ENCODE data around the gene TRABD2B. TPM values are rescaled to one million over a fixed set of nuclear protein-coding genes. Genes with fewer than 3 reads are reported as not detected.

TRABD2B gene
- total RNA-seq, 2 donors from 2014 or later: 0.70 to 1.0 TPM

DNA sequence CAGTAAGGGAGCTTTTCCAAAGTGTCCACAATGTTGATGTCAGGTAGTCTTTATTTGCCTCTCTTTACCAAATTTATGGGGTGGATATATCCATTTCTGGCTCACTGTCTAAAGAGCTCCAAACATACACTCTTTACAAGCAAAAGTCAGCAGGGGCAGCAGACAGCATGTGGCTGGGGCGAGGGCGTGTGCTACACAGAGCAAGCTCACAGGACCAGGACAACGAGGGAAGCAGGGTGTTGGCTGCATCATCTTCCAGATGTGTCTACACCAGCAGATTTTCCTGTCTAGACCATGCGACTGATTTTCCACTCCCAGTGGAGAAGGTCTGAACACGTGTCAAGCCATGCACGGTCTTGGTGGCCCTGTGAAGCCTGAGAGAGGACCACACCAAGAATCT, 123.8 kb downstream of the TRABD2B start:
- intact Hi-C loops (cut with DNase I, micrococcal nuclease): no loop called here
- DNase-seq: no peak
- ATAC-seq: no peak

DNA sequence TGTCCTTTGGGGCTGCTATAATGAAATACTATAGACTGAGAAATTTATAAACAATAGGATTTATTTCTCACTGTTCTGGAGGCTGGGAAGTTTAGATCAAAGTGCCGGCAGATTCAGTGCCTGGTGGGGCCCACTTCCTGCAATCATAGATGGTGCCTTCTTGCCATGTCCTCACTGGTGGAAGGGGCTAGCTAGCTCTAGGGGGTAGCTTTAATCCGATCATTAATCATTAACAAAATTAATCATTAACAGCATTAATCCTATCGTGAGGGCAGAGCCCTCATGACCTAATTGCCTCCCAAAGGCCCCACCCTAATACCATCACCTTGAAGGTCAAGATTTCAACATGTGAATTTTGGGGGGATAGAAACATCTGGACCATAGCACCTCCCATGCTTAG, 124.3 kb downstream of the TRABD2B start:
- intact Hi-C loops (cut with DNase I, micrococcal nuclease): no loop called here

DNA sequence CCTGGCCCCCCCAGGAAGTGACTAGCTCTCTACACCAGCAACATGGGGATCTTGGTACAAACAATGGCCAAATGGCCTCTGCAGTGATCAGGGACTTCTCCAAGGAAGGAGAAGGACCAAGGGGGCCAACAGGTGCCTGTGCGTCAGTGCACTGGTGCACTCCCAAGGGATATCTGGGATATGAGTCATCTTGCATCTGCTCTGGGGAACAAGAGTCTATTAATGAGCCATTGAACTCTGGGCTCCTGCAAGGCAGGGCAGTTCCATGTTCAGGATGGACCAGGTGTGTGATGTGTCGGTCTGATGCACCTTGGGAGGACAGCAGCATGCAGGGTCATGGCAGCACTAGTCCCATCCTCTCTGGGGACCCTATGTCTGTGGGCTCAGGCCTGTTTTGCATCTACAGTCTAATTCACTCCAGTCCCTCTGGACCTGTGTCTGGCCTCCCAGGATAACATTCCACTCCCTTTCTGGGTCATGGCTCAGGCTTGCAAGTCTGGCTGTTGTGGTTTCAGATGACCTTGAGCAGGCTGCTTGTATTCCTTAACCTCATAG, 125.3 kb downstream of the TRABD2B start:
- intact Hi-C loops (cut with DNase I, micrococcal nuclease): no loop called here
- DNase-seq: no peak
- ATAC-seq: no peak

More for the DNA sequence above, 124.3 kb downstream of the TRABD2B start:
- DNase-seq: no peak
- ATAC-seq: no peak

DNA sequence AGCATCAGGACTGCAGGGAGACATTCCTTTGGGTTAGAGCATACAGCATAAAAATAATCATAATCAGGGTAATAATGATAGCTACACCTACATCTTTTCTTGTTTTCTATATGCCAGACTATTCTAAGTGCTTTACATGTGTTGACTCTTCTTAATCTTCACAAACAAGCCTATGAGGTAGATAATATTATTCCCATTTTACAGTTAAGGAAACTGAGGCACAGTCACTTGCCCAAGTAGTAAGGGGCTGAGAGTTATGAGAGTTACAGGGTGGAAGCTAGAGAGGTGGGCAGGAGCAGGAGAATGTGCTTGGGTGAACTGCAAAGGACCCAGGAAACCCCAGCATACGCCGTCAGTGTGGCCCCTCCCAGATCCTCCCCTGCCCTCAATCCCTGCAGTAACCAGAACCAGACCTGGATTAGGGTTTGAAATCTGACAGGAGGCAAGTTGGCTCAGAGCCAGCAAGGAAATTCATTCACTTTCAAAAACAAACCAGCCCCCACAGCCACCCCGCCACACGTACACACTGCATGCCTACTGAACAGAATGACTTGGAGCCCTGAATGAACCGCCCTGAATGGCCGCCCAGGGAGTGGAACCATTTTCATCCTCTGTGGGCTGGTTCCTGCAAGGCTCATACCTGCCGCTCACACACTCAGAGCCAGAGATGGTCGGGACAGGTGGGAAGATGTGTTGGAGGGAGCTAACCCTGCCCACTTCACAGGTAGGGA, 126.1 kb downstream of the TRABD2B start:
- DNase-seq (no peak), ATAC-seq (no peak)
- intact Hi-C loops (cut with DNase I, micrococcal nuclease): no loop called here

DNA sequence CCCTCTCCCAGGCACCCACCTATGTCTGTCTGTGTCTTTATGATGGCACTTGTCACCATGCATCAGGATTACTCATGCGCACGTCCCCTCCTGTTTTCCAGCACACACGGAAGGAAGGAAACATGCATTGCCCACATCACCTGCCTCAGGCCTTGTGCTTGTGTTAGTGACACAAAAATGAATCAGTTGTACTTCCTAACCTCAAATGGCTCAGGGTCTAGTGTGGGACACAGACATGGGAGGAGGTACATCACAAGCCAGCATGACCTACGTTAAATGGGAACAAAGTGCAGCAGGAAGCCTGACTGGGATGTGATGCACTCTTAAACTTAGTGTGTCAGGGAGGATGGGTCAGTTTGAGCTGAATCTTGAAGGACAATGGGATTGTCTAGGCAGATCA, 126.7 kb downstream of the TRABD2B start:
- DNase-seq (no peak), ATAC-seq (no peak)
- intact Hi-C loops (cut with DNase I, micrococcal nuclease): no loop called here

DNA sequence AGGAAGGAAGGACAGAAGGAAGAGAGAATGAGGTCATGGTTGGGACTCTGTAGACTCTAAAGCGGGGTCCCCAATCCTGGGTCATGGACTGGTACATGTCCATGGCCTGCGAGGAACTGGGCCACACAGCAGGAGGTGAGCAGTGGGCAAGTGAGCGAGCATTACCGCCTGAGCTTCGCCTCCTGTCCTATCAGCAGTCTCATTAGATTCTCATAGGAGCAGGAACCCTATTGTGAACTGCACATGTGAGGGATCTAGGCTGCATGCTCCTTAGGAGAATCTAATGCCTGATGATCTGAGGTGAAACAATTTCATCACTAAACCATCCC, 128.9 kb downstream of the TRABD2B start:
- ATAC-seq (no peak), DNase-seq (no peak)
- intact Hi-C loops (cut with DNase I, micrococcal nuclease): no loop called here

DNA sequence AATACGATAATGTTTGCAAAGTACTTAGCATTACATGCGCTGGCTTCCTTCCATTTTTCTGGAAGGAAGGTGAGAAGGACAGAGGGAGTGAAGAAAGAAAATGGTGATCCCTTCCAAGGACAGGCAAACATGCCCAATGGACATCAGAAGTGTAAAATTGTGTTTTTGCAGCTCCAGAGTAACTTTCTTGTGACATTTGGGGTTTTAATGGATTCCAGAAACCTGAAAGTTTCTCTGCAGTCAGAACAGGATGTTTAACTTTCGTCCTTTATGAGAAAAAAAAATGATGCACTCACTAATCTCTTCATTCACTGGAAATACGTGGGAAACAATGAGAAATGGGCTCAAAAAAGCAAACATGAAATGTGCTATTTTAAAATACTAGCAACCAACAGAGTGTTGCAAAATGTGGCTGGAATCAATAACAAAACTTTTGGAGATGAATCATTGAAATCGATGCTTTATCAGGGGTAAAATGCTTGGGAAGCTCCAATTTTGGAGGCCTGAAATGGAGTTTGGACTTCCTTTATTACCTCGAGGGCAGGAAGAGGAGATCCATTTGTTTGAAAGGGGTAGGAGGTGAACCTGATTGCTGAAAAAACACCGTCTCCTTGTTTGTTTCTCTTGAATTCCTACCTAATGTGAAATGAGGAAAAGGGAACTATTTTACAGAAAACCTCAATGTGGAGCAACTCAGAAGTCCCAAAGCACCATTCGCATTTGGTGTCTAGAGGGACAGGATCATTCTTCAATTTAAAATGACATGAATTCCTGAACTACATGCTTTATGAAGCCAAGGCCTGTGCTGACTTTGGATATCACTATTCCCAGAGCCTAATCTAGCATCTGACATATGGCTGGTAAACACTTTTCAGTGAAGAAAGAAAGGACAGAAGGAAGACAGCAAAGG, 129.5 kb downstream of the TRABD2B start:
- ATAC-seq (no peak), DNase-seq (no peak)
- intact Hi-C loops (cut with DNase I, micrococcal nuclease): no loop called here

DNA sequence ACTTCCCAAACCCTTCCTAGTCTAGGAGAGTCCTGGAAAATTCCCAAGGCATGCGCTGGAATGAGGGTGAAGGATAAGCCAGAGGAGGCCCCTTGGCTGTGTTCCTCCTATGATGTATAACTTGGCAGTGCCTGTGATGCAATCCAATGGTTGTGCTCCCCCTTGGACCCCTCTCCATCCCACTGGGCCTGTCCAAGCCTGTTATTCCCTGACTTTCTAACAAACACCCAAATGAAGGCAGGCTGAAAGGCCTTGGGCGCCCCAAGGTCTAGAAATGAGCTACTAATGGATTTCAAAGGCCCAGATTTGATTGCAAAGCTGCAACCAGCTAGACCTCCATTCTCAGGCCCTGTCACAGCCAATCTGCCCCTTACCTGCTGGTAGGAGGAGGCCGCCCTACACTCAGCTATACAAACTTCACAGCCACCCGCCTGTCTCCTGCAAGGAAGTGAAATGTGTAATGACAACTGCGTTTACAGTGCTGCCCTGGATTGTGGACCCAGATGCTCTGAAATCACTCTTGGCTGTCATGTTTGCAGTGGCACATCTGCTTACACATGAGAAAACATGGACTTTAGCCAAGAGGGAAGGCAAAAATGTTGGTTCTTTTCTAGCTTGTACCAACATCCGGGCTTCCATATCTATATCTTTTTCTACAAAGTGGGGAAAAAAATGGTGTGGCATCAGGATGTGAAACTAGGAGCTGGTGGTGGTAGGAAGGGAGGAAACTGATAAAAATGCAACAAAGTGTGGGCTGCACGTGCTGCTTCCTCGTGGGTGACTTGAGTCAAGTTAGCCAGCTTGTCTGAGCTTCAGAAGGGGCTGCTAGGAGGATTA, 130.4 kb downstream of the TRABD2B start:
- peak; percentile 48 for ATAC-seq
- no peak for DNase-seq
- intact Hi-C loops (cut with DNase I, micrococcal nuclease): no loop called here

DNA sequence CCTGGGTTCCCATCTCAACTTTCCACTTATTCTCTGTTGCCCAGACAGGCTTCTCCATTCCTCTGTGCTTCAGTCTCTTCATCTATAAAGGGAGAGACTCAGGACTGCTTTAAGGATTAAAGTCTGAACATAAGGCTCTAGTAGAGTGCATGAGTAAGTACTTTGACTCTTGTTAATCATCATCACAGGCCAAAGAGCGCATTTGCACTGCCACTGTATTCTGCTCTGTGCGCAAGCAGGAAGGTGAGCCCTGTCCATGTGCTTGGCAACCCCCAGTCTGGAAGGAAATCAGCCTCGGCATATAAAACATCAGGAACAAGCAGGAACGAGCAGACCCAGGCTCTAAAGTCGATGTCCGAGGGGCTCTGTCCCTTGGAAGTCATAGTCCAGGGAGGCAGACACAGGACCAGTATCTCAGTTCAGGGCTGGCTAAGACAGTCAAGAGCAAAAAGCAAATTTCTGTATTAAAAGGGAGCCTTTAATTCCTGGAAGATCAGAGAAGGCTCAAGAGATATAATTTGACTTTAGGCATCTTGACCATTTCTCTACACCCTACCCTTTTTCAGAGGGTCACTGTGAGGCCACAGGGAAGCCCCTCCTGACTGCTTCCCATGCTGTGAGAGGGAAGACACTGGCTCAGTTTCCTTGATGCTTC, 131.2 kb downstream of the TRABD2B start:
- intact Hi-C loops (cut with DNase I, micrococcal nuclease): no loop called here
- DNase-seq (peak; percentile 31 to 65), ATAC-seq (peak; percentile 98)

DNA sequence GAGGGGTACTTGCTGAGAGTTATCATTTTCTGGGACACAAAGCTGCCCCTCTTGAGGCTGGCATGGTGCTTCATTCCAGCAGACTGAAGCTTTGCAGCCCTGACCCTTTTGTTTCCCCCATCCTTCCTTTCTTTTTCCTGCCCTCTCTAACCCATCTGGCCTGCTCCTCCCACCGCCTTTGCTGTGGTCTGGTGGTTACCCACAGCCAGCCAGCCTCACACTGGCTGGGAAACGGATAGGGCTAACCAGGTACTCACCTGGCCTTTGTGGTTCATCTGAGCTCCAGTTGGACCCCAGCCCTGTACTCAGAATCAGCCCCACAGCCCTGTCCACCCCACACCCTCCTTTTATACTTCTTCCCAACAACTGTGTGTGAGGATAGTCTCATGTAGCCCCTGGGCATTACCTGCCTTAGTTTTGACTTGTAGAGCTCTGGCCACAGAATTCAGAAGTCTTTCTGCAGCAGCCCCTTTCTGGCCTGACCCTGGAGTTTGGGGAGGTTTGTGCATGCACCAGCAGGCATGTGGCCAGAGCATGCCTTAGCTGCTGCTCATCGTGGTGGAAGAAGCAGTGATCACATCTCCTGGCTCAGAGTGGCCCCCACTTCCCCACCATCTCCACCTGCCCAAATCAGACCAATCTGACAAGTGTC, 138.0 kb downstream of the TRABD2B start:
- ATAC-seq: no peak
- intact Hi-C loops (cut with DNase I, micrococcal nuclease): no loop called here

DNA sequence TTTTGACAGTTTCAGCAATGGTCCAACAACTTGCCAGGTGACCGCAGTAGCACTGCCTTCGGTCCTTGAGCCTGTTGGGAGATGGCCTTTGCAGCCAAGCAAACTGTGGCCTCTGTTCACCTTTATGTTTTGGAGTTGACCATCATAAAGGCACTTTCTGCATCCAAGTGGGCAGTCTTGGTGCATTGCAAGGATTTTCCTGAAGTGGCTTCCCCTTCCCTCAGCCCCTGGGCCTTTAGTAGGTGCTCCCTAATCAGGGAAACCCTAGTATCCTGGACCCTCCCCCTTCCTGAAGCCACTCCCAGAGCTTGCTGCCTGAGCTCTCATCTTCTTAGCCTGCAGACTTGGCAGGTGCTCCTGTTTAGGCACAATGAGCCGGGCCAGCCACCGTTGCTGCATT, 140.2 kb downstream of the TRABD2B start:
- intact Hi-C loops (cut with DNase I, micrococcal nuclease): no loop called here
- DNase-seq (no peak), ATAC-seq (no peak)

More for the DNA sequence above, 138.0 kb downstream of the TRABD2B start:
- DNase-seq: no peak

DNA sequence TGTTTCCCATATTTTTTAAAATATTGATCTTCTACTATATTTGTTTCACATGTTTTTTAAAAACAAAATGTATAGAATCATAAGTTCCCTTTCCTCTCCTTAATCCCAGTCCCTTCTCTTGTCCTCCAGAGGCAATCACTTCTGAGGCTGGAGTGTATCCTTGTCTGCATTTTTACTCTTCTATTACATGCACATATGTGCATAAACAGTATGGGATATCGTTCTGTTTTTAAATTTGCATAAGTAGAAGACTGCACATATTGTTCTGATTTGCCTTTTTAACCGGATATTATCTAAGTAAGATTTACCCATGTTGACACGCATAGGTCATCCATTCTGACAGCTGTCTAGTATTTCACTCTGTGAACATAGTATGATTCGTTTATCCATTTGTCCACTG, 142.0 kb downstream of the TRABD2B start:
- DNase-seq (no peak), ATAC-seq (no peak)
- intact Hi-C loops (cut with DNase I, micrococcal nuclease): no loop called here

DNA sequence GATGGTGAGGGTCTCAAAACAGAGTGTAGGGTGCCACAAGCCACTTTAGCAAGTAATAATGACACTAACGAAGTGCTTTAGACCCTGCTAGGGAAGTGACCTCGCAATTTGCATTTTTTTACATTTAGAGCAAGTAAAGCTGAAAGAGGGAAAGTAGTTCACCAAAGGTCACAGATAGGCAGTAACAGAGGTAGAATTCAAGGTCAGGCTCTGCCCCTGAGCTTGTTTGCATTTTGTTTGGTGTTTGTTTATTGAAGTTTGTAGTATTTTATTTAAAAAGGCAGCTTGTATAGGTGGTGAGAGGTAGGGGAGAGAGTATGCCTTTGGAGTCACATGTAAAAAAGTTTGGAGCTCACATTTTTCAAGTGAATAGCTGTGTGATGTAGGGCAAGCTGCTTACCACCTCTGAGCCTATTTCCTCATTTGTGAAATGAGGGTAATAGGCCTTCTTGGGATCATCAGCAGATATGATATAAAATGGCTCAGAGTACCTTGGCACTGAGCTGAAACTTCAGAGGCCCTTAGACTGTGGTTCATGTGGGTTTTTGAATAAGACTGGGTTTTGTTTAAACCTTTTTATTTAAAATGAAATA, 142.5 kb downstream of the TRABD2B start:
- ATAC-seq (no peak), DNase-seq (no peak)
- intact Hi-C loops (cut with DNase I, micrococcal nuclease): no loop called here

DNA sequence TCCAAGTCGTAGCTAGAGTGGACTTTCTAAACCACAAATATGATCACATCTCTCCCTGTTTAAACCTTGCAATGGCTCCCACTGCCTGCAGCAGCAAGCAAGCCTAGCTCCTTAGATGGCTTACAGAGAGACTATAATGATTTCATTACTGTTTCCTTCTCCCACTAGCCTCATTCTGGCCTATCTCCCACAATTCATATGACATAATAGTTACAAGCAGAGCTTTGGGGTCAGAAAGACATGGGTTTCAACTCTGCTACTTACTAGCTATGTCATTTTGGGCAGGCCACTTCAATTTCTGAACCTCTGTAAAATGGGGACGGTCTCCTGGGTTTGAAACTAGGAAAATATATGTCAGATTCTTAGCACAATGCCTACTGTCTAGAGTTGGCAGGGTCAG, 143.3 kb downstream of the TRABD2B start:
- DNase-seq (no peak), ATAC-seq (no peak)
- intact Hi-C loops (cut with DNase I, micrococcal nuclease): no loop called here

DNA sequence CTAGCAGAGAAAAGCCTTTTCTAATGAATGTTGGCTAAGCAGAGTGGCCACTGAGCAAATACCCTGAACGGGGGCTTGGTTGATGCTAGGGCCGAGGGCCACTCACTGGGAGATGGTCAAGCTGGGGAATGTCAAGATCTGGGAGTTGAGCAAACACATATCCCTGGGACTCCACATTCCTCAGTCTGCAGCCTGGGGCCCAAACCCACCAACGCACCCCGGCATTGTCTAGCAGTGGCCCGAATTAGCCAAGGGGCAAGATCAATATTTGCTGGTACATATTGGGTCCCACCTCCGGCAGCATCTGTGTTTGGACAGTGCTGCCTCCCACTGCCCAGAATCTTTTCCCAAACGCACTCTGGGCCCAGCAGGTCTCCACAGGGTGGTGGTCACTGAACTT, 144.1 kb downstream of the TRABD2B start:
- DNase-seq (no peak), ATAC-seq (no peak)
- intact Hi-C loops (cut with DNase I, micrococcal nuclease): no loop called here

DNA sequence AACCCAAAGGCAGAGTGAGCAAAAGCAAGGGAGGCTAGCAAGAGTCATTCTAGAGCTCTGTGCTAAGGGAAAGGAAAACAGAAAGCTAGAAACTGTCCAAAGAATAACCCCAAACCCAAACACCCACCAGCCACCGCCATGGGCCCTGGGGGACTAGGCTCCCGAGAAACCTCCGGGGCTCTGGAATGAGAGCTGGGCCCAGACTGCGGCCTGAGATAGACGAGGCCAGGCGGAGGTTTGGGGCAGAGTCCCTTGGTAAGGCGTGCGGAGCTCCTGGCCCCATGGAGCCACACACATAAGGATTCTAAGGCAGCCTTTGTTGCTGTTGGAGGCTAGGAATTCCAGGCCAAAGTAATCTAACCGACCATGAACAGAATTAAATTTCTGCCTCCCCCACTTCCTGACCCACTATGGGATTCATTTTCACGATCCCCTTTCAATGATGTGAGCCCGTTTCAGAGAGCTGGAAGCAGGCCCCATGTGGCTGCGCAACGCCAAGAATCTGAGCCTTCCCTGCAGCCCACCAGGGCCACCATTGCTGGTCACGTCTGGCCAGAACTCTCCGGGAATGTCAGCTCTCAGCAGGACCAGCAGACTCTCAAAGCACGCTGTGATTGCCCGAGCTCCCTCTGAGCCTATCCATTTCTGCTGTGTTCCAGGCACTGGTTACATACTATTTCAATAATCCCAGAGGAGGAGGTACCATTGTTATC, 145.0 kb downstream of the TRABD2B start:
- ATAC-seq: no peak
- intact Hi-C loops (cut with DNase I, micrococcal nuclease): no loop called here
- DNase-seq: no peak

DNA sequence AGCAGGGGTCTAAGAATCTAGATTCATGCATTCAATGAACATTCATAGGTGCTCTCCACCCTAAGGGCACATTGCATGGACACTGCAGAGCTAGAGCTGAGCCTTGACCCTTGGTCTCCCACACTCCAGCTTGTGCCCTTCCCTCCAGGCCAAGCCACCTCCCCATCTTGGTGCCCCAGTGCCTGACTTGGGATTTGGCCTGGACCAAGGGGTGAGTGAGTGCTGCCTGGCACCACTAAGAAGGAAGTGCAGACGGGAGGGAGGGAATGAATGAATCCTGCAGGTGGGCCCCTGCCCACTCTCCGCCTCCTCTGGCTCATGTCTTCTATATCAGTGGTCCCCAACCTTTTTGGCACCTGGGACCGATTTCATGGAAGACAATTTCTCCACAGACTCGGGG, 146.7 kb downstream of the TRABD2B start:
- no peak for DNase-seq
- no peak for ATAC-seq
- intact Hi-C loops (cut with DNase I, micrococcal nuclease): no loop called here

Measured in left colon (tissue), 2 donors.